ENCODE results near the gene PLXDC2.
A peak's percentile ranks its signal among the peaks of the same experiment; 100 is the strongest.

Gene PLXDC2

DNA sequence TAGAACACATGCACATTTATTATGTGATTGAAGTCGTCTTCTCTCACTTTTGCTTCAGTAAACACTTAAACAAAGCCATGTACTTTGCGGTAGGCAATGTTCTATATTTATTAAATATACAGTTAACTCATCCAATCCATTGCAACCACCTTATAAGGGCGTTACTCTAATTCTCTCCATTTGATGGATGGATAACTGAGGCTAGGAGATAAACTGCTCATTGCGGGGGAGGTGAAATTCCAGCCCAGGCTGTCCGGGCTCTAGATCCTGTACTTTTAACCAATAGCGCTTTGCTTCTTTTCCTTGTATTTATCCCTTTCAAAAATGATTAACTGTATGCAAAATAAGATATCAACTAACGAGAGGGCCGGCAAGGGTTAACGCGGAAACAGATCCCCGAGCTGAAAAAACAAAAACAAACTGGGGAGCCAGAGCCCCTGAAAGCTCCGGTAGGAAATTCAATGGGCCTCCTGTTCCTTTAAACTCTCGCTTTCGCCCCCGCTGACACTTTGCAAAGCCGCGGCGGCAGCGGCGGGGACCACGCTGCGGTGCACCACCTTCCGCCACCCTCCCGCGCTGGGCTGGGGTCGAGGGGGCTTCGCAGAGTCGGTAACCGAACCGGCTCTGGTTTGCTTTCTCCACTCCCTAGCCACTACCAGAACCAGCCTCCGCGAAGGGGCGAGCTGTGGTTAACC is 1.0 kb upstream of the PLXDC2 start:
- Histone ChIP-seq H3K4me3 (ENCODE audit: low read depth in 1 of 2, low read length in 2 of 2) (peak overlapping the region; percentile 84 to 96), H3K36me3 (ENCODE audit: control insufficient read depth in 1 of 2, insufficient read depth in 2 of 2, low read length in 2 of 2) (no peaks in the 10 kb centered on the region), H3K27me3 (ENCODE audit: control insufficient read depth in 1 of 2, insufficient read depth in 2 of 2, low read length in 2 of 2) (no peaks in the 10 kb centered on the region), H3K4me1 (ENCODE audit: control insufficient read depth in 1 of 2, insufficient read depth in 2 of 2, low read length in 2 of 2) (peaks cover 16 to 19% of the 10 kb centered on the region in 2 donors), H3K9ac (ENCODE audit: low read depth in 1 of 2, low read length in 2 of 2) (peak overlapping the region; percentile 57 to 65), H3K27ac (ENCODE audit: low read depth, low read length) (peak overlapping the region; percentile 58), H3K9me3 (ENCODE audit: control insufficient read depth in 1 of 2, low read length in 2 of 2) (no peaks in the 10 kb centered on the region)

DNA sequence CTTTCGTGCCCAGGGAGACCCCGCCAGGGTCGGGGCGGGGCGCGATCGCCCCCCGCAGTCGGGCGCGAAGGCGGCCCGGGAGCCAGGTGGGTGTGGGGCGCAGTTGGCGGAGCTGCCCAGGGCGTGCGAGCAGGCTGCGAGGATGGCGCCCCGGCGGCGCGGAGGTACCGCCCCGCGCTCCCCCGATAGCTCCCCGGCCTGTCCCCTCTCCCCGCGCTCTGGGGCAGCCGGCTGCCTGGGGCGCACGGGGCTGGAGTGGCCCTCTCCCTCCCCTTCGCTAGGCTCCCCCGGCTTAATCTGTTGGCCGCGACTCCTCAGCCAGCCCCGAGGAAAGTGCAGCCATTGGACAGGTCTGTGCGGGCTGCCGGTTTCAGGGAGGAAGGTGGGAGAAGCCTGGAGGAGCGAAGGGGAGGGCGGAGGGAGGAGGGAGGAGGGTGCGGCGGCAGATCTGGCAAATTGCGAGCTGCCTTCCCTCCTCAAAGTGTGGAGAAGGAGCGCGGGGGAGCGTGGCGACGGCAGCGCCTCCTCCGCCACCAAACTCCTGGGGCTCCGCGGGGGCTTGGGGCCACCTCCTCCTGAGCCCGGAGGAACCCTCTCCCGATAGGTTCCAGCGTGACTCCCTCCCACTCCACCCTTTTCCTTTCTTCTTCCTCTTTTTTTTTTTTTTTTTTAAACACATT is 361 bp upstream of the PLXDC2 start:
- Histone ChIP-seq H3K36me3 (ENCODE audit: control insufficient read depth in 1 of 2, insufficient read depth in 2 of 2, low read length in 2 of 2) (no peaks in the 10 kb centered on the region), H3K9me3 (ENCODE audit: control insufficient read depth in 1 of 2, low read length in 2 of 2) (no peaks in the 10 kb centered on the region), H3K4me1 (ENCODE audit: control insufficient read depth in 1 of 2, insufficient read depth in 2 of 2, low read length in 2 of 2) (peaks cover 16 to 19% of the 10 kb centered on the region in 2 donors), H3K27ac (ENCODE audit: low read depth, low read length) (peak overlapping the region; percentile 58), H3K9ac (ENCODE audit: low read depth in 1 of 2, low read length in 2 of 2) (peak overlapping the region; percentile 59 to 71), H3K4me3 (ENCODE audit: low read depth in 1 of 2, low read length in 2 of 2) (peak overlapping the region; percentile 84 to 96), H3K27me3 (ENCODE audit: control insufficient read depth in 1 of 2, insufficient read depth in 2 of 2, low read length in 2 of 2) (no peaks in the 10 kb centered on the region)

DNA sequence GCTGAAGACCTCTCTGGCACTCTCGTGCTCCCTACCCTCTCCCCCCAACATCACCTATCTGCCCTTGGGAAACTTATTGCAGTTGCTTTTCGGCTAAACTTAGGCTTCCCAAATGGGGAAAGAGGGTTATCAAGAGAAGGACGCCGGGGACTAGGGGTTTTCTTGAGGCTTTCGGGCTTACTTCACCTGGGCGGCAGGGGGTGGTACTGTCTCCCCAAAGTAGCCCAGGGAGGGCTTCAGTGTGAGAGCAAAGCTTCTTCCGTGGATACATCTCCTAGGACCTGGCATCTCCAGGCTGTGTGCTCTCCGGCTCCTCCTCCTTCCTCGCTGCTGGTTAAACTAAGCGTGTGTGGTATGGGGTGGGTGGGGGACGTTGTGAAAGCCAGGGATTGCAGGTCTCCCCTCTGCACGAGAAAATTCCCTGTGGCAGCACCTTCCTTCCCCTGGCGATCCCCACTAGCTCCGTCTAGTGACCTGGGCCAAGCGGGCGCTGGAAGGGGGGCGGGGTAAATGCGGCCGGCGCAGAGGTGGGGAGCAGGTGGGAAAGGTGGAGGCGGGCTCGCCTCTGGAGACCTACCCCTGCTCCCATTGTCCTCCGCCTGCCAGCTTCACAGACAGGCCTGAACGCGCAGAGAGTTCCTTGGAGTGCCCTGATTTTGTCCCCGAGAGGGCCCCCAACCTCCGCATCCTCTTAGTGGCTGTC is 1.1 kb downstream of the PLXDC2 start:
- Histone ChIP-seq H3K36me3 (ENCODE audit: control insufficient read depth in 1 of 2, insufficient read depth in 2 of 2, low read length in 2 of 2) (no peaks in the 10 kb centered on the region), H3K27me3 (ENCODE audit: control insufficient read depth in 1 of 2, insufficient read depth in 2 of 2, low read length in 2 of 2) (no peaks in the 10 kb centered on the region), H3K4me1 (ENCODE audit: control insufficient read depth in 1 of 2, insufficient read depth in 2 of 2, low read length in 2 of 2) (peaks cover 16 to 19% of the 10 kb centered on the region in 2 donors), H3K27ac (ENCODE audit: low read depth, low read length) (peak overlapping the region; percentile 70), H3K9me3 (ENCODE audit: control insufficient read depth in 1 of 2, low read length in 2 of 2) (no peaks in the 10 kb centered on the region), H3K4me3 (ENCODE audit: low read depth in 1 of 2, low read length in 2 of 2) (peak overlapping the region; percentile 84 to 96), H3K9ac (ENCODE audit: low read depth in 1 of 2, low read length in 2 of 2) (peak overlapping the region; percentile 59 to 71)

DNA sequence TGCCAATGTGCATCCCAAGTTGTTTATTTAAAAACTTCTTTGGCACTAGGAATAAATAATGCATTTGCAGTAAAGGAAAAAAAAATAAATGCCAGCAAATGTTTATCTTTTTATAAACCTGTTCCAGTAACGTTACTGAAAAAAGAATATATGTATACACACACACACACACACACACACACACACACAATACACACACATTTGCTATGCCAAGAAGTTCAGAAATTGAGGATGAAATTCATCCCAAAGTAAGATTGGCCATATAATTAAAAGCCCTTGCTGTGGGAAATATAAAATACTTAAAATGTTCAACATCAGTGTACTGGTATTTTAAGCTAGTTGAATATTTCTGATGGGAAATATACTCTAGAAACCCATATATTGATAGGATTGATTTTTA is 2.6 kb downstream of the PLXDC2 start:
- Histone ChIP-seq H3K27ac (ENCODE audit: low read depth, low read length) (peak overlapping the region; percentile 20), H3K36me3 (ENCODE audit: control insufficient read depth in 1 of 2, insufficient read depth in 2 of 2, low read length in 2 of 2) (no peaks in the 10 kb centered on the region), H3K27me3 (ENCODE audit: control insufficient read depth in 1 of 2, insufficient read depth in 2 of 2, low read length in 2 of 2) (no peaks in the 10 kb centered on the region), H3K4me1 (ENCODE audit: control insufficient read depth in 1 of 2, insufficient read depth in 2 of 2, low read length in 2 of 2) (peaks cover 16 to 19% of the 10 kb centered on the region in 2 donors), H3K4me3 (ENCODE audit: low read depth in 1 of 2, low read length in 2 of 2) (peak overlapping the region; percentile 84 to 96), H3K9me3 (ENCODE audit: control insufficient read depth in 1 of 2, low read length in 2 of 2) (no peaks in the 10 kb centered on the region), H3K9ac (ENCODE audit: low read depth in 1 of 2, low read length in 2 of 2) (no peak overlapping the region)

DNA sequence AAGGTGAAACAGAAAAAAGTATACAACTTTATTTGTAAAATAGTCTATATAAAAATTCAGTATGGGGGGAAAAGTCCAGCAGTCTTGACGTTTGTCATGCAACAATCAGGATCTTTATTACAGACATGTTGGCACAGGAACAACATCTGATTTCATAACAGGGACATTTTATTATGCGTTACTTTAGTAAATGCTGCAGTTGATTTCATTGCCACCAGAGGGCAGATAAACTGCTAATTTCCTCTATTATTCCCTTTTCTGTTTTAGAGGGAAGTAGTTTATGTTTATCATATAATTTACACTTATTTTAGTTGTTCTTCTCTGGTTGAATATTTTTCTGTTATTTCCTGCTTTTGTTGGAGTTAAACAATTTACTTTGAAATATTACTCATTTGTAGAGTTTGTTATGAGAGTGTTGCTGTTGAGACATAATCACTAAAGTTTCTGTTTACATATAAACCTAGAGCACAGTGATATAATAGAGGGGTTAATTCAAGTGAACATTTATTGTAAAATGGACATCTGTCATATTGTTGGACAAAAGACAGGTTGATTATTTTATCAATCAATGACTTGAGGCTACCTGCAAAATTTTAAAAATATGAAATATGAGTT is 3.3 kb downstream of the PLXDC2 start:
- Histone ChIP-seq H3K4me1 (ENCODE audit: control insufficient read depth in 1 of 2, insufficient read depth in 2 of 2, low read length in 2 of 2) (peaks cover 16 to 17% of the 10 kb centered on the region in 2 donors), H3K4me3 (ENCODE audit: low read depth in 1 of 2, low read length in 2 of 2) (no peak overlapping the region), H3K27me3 (ENCODE audit: control insufficient read depth in 1 of 2, insufficient read depth in 2 of 2, low read length in 2 of 2) (no peaks in the 10 kb centered on the region), H3K9me3 (ENCODE audit: control insufficient read depth in 1 of 2, low read length in 2 of 2) (no peaks in the 10 kb centered on the region), H3K27ac (ENCODE audit: low read depth, low read length) (no peak overlapping the region), H3K36me3 (ENCODE audit: control insufficient read depth in 1 of 2, insufficient read depth in 2 of 2, low read length in 2 of 2) (no peaks in the 10 kb centered on the region), H3K9ac (ENCODE audit: low read depth in 1 of 2, low read length in 2 of 2) (no peak overlapping the region)

DNA sequence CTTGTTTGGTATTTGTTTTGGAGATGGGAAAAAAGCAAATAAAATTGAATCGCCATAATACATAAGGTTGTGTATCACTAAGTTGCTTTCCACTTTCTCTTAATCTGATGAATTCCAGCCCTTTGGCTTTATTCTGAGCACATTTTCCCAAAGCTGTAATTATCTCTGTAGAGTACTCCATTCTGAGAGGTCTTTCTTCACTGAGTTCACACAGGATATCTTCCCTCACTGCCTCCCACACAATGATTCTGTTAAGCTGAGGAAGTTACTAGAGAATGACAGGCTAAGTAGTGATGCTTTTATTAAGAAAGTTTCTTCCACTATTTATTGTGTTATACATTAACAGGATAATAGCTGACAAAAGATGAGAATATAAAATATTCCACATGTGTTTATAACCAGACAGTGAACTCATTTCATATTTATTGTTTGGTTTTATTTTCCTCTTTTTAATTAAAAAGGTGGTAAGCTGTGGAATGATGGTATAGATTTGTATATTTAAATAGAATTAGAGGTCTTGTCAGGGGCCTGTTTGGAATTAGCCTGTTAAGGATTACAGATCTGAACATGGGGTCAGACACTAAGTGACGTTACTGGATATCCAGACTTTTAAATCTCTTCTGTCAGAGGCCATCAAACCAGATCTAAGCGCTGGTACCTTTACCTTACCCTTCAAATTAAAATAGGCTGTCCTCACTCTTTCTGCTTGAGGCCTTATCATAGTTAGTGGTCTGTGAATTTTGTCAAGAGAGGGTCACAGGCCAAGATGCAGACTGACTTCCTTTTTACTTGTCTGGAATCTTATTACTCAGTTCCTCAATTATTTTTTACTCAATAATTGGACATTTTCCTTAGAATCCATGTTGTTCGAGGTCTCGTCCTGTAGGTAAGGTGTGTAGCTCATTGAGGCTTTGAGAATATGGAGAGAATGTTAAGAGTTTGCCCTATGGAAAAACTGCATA is 8.4 kb downstream of the PLXDC2 start:
- Histone ChIP-seq H3K4me1 (ENCODE audit: control insufficient read depth in 1 of 2, insufficient read depth in 2 of 2, low read length in 2 of 2) (no peaks in the 10 kb centered on the region), H3K9ac (ENCODE audit: low read depth in 1 of 2, low read length in 2 of 2) (no peak overlapping the region), H3K4me3 (ENCODE audit: low read depth in 1 of 2, low read length in 2 of 2) (no peak overlapping the region), H3K27me3 (ENCODE audit: control insufficient read depth in 1 of 2, insufficient read depth in 2 of 2, low read length in 2 of 2) (no peaks in the 10 kb centered on the region), H3K36me3 (ENCODE audit: control insufficient read depth in 1 of 2, insufficient read depth in 2 of 2, low read length in 2 of 2) (no peaks in the 10 kb centered on the region), H3K27ac (ENCODE audit: low read depth, low read length) (no peak overlapping the region), H3K9me3 (ENCODE audit: control insufficient read depth in 1 of 2, low read length in 2 of 2) (no peaks in the 10 kb centered on the region)

DNA sequence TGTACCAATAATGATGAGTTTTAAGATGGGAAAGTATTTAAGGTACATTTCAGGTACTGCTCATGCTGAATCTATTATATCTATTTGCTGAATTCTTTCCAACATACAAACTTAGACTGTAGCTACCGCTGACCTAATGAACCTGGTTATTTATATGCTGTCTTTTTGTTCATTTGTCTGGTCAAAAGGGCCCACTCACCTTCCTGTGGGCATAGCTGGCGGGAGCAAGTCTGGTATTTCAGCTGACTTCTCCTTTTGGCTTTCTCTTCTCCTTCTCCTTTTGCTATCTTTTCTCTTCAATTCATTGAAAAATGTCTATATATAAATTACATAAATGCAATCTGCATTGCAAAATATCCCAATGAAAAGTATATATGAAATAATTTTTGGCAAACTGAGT is 9.5 kb downstream of the PLXDC2 start:
- Histone ChIP-seq H3K4me3 (ENCODE audit: low read depth in 1 of 2, low read length in 2 of 2) (no peak overlapping the region), H3K36me3 (ENCODE audit: control insufficient read depth in 1 of 2, insufficient read depth in 2 of 2, low read length in 2 of 2) (no peaks in the 10 kb centered on the region), H3K9me3 (ENCODE audit: control insufficient read depth in 1 of 2, low read length in 2 of 2) (no peaks in the 10 kb centered on the region), H3K27me3 (ENCODE audit: control insufficient read depth in 1 of 2, insufficient read depth in 2 of 2, low read length in 2 of 2) (no peaks in the 10 kb centered on the region), H3K9ac (ENCODE audit: low read depth in 1 of 2, low read length in 2 of 2) (no peak overlapping the region), H3K27ac (ENCODE audit: low read depth, low read length) (no peak overlapping the region), H3K4me1 (ENCODE audit: control insufficient read depth in 1 of 2, insufficient read depth in 2 of 2, low read length in 2 of 2) (no peaks in the 10 kb centered on the region)

DNA sequence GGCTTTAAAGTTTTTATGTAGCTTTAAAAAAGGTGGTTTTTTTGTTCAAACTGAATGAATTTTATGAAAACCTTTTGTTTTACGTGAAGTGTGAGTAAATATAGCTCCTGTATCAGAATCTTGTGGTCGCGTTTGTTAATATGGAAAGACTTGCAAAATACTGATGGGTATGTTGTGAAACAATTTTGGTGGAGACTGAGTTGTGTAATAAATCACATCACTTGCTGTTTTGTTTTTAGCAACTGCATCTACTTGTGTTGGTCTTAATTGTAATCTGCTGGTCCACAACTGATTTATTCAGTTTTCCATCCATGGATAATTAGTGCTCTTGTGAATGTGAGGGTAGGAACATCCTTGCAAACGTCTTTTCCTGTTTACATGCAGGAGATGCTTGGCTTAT is 10.5 kb downstream of the PLXDC2 start:
- Histone ChIP-seq H3K9me3 (ENCODE audit: control insufficient read depth in 1 of 2, low read length in 2 of 2) (no peaks in the 10 kb centered on the region), H3K27ac (ENCODE audit: low read depth, low read length) (no peak overlapping the region), H3K4me1 (ENCODE audit: control insufficient read depth in 1 of 2, insufficient read depth in 2 of 2, low read length in 2 of 2) (no peaks in the 10 kb centered on the region), H3K9ac (ENCODE audit: low read depth in 1 of 2, low read length in 2 of 2) (no peak overlapping the region), H3K27me3 (ENCODE audit: control insufficient read depth in 1 of 2, insufficient read depth in 2 of 2, low read length in 2 of 2) (no peaks in the 10 kb centered on the region), H3K36me3 (ENCODE audit: control insufficient read depth in 1 of 2, insufficient read depth in 2 of 2, low read length in 2 of 2) (no peaks in the 10 kb centered on the region), H3K4me3 (ENCODE audit: low read depth in 1 of 2, low read length in 2 of 2) (no peak overlapping the region)

DNA sequence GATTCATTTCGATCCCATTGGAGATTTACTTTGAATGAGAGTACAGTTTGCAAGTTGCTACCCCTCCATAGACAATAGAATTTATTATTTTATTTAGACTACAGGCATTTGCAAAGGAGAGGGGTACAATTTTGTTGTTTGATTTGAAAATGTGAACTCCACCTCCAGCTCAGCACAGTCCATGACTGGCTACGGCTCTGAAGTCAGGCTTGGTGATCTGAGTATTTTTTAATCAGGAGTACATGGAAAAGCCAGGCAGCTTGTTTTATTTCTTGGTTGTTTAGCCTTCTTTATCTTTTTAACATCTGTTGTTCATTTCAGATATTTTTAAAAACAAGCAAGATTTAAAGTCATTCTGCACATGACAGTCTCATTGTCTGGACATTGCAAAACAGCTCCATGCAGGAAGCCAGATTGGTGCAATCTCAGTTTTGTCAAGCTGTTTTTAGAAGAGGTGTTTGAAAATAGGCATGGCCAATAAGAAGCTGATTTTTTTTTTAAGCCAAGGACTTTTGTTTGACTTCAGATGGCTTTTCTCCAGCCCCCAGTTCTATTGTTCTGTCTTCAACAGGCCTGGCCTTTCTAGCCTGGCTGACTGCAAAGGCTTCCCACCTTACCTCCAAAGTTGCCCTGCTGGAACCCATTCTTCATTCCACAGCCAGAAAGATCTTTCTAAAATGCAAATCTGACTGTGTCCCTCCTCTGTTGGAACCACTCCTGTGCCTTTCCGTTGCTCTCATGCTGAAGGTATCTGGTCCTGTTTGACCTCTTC is 12.2 kb downstream of the PLXDC2 start:
- H3K9ac ChIP-seq (ENCODE audit: low read depth in 1 of 2, low read length in 2 of 2) = no peak overlapping the region
- H3K36me3 ChIP-seq (ENCODE audit: control insufficient read depth in 1 of 2, insufficient read depth in 2 of 2, low read length in 2 of 2) = no peaks in the 10 kb centered on the region
- no peaks in the 10 kb centered on the region for H3K9me3 ChIP-seq (ENCODE audit: control insufficient read depth in 1 of 2, low read length in 2 of 2)
- H3K27me3 ChIP-seq (ENCODE audit: control insufficient read depth in 1 of 2, insufficient read depth in 2 of 2, low read length in 2 of 2) = no peaks in the 10 kb centered on the region
- H3K27ac ChIP-seq (ENCODE audit: low read depth, low read length) = no peak overlapping the region
- no peak overlapping the region for H3K4me3 ChIP-seq (ENCODE audit: low read depth in 1 of 2, low read length in 2 of 2)
- no peaks in the 10 kb centered on the region for H3K4me1 ChIP-seq (ENCODE audit: control insufficient read depth in 1 of 2, insufficient read depth in 2 of 2, low read length in 2 of 2)
